Neural cell (in vitro differentiated cells): ENCODE results near the gene LPAR6. TPM values are rescaled to one million over a fixed set of nuclear protein-coding genes. Genes with fewer than 3 reads are reported as not detected.

ENCODE experiments used
- H2AFZ ChIP-seq: fragments of 200-600, 300-800 bp; sonication (generic), shearing (Covaris generic); 2 replicates; pipeline ENCODE4 v1.6.0; 2014; ENCODE audit warnings: low read depth, mild to moderate bottlenecking, antibody characterized with exemption, low read length, moderate library complexity
- H3F3A ChIP-seq: fragments of 200-600 bp; shearing (Covaris generic); 2 replicates; pipeline ENCODE4 v1.6.1; 2016; ENCODE audit warnings: mild to moderate bottlenecking, moderate library complexity, mixed read lengths, antibody characterized with exemption, low read length; ENCODE audit not compliant: insufficient read depth, poor library complexity, severe bottlenecking
- H3K27ac ChIP-seq: fragments of 200-600, 300-800 bp; sonication (generic), shearing (Covaris generic); 2 replicates; pipeline ENCODE4 v1.5.1; 2014; ENCODE audit warnings: mild to moderate bottlenecking, low read length, moderate library complexity
- H3K27me3 ChIP-seq: fragments of 300-800, 200-600 bp; sonication (generic), shearing (Covaris generic); 2 replicates; pipeline ENCODE4 v1.6.0; 2014; ENCODE audit warnings: mild to moderate bottlenecking, low read depth, low read length, moderate library complexity; ENCODE audit not compliant: insufficient read depth
- H3K36me3 ChIP-seq: fragments of 300-800, 200-600 bp; sonication (generic), shearing (Covaris generic); 2 replicates; pipeline ENCODE4 v1.5.1; 2014; ENCODE audit warnings: mild to moderate bottlenecking, antibody characterized with exemption, low read length, moderate library complexity; ENCODE audit not compliant: insufficient read depth
- H3K4me2 ChIP-seq: fragments of 300-800, 200-600 bp; sonication (generic), shearing (Covaris generic); 2 replicates; pipeline ENCODE4 v1.6.0; 2014; ENCODE audit warnings: mild to moderate bottlenecking, low read length
- H3K4me3 ChIP-seq: fragments of 300-800, 200-600 bp; sonication (generic), shearing (Covaris generic); 2 replicates; pipeline ENCODE4 v1.5.1; 2014; ENCODE audit warnings: mild to moderate bottlenecking, low read length, moderate library complexity
- H3K79me2 ChIP-seq: fragments of 200-600 bp; shearing (Covaris generic); replicated peaks from 2 replicates; pipeline ENCODE4 v1.6.0; 2014; ENCODE audit warnings: mild to moderate bottlenecking, low read length, moderate library complexity; ENCODE audit not compliant: insufficient read depth
- H3K9ac ChIP-seq: fragments of 300-800, 200-600 bp; sonication (generic), shearing (Covaris generic); 2 replicates; pipeline ENCODE4 v1.6.1; 2016; ENCODE audit warnings: mild to moderate bottlenecking, low read length, mixed read lengths
- H3K9me2 ChIP-seq: fragments of 200-600 bp; shearing (Covaris generic); 2 replicates; pipeline ENCODE4 v1.6.1; 2016; ENCODE audit warnings: mild to moderate bottlenecking, low read length, mixed read lengths; ENCODE audit not compliant: insufficient read depth
- H3K9me3 ChIP-seq: fragments of 200-600, 300-800 bp; sonication (generic), shearing (Covaris generic); 2 replicates; pipeline ENCODE4 v1.6.1; 2016; ENCODE audit warnings: mild to moderate bottlenecking, mixed run types, low read length, moderate library complexity, mixed read lengths
- H4K20me1 ChIP-seq: fragments of 200-600 bp; shearing (Covaris generic); 2 replicates; pipeline ENCODE4 v1.6.1; 2016; ENCODE audit warnings: mild to moderate bottlenecking, mixed run types; ENCODE audit not compliant: insufficient read depth
- CTCF ChIP-seq: fragments of 450-650 bp; IDR thresholded peaks from 2 replicates; pipeline ENCODE4 v1.5.1; 2014; ENCODE audit warnings: antibody characterized with exemption, mild to moderate bottlenecking, moderate library complexity; ENCODE audit not compliant: poor library complexity, severe bottlenecking
- EP300 ChIP-seq: fragments of 450-650 bp; conservative IDR thresholded peaks from 2 replicates; pipeline ENCODE4 v1.6.1; 2014; ENCODE audit warnings: antibody characterized with exemption, mild to moderate bottlenecking, moderate library complexity; ENCODE audit not compliant: poor library complexity, severe bottlenecking
- EZH2 ChIP-seq: fragments of 200-600, 300-800 bp; shearing (Covaris generic), sonication (generic); IDR thresholded peaks from 2 replicates; pipeline ENCODE4 v1.6.1; 2014; ENCODE audit warnings: antibody characterized with exemption, low read length, borderline replicate concordance, mild to moderate bottlenecking; ENCODE audit not compliant: insufficient read depth, poor library complexity, severe bottlenecking
- MXI1 ChIP-seq: fragments of 450-650 bp; conservative IDR thresholded peaks from 2 replicates; pipeline ENCODE4 v1.6.1; 2014; ENCODE audit warnings: antibody characterized with exemption, mild to moderate bottlenecking; ENCODE audit not compliant: poor library complexity, severe bottlenecking
- POLR2AphosphoS5 ChIP-seq: IDR thresholded peaks from 2 replicates; pipeline ENCODE4 v1.6.1; 2012
- RAD21 ChIP-seq: fragments of 450-650 bp; conservative IDR thresholded peaks from 2 replicates; pipeline ENCODE4 v1.6.1; 2014; ENCODE audit warnings: antibody characterized with exemption, mild to moderate bottlenecking, moderate library complexity
- REST ChIP-seq: IDR thresholded peaks from 2 replicates; pipeline ENCODE4 v1.6.1; 2012; ENCODE audit warnings: borderline replicate concordance
- SMC3 ChIP-seq: fragments of 450-650 bp; conservative IDR thresholded peaks from 2 replicates; pipeline ENCODE4 v1.6.1; 2014; ENCODE audit warnings: antibody characterized with exemption, mild to moderate bottlenecking, moderate library complexity; ENCODE audit not compliant: poor library complexity
- TAF1 ChIP-seq: IDR thresholded peaks from 2 replicates; pipeline ENCODE4 v1.6.1; 2012; ENCODE audit warnings: low read depth
- polyA plus RNA-seq: library from polyadenylated mRNA; depleted of rRNA; stranded (reverse); fragments of >200 nt; gene quantifications from 2 replicates; pipeline ENCODE4 v1.2.3, GENCODE V29; 2014

LPAR6 gene
- polyA plus RNA-seq, 1 donor from 2014 or later: not detected

GRCh38 chr13:48405875-48406274, 7.0 kb downstream of the LPAR6 start:
- no peak for TF ChIP-seq RAD21
- TF ChIP-seq REST: no peak
- TF ChIP-seq POLR2AphosphoS5: no peak
- TF ChIP-seq TAF1: no peak

GRCh38 chr13:48404952-48405351, 8.0 kb downstream of the LPAR6 start:
- TF ChIP-seq RAD21 (no peak), POLR2AphosphoS5 (no peak), MXI1 (no peak), TAF1 (no peak), CTCF (no peak), EZH2 (no peak)
- H3K4me3 ChIP-seq: no peak overlapping the region
- no peaks in the 10 kb centered on the region for H3F3A ChIP-seq
- H3K27me3 ChIP-seq: no peaks in the 10 kb centered on the region
- no peaks in the 10 kb centered on the region for H3K36me3 ChIP-seq
- H3K9ac ChIP-seq: no peak overlapping the region
- no peaks in the 10 kb centered on the region for H4K20me1 ChIP-seq
- H3K9me3 ChIP-seq: no peaks in the 10 kb centered on the region
- no peak overlapping the region for H3K27ac ChIP-seq
- no peaks in the 10 kb centered on the region for H3K79me2 ChIP-seq
- H3K9me2 ChIP-seq: no peaks in the 10 kb centered on the region
- H3K4me2 ChIP-seq: no peak overlapping the region
- H2AFZ ChIP-seq: no peak overlapping the region

More at GRCh38 chr13:48405875-48406274, 7.0 kb downstream of the LPAR6 start:
- no peaks in the 10 kb centered on the region for H3K9me2 ChIP-seq
- no peaks in the 10 kb centered on the region for H3K9me3 ChIP-seq
- H3F3A ChIP-seq: no peaks in the 10 kb centered on the region
- H3K36me3 ChIP-seq: no peaks in the 10 kb centered on the region
- no peaks in the 10 kb centered on the region for H3K79me2 ChIP-seq
- H3K4me2 ChIP-seq: no peak overlapping the region
- no peaks in the 10 kb centered on the region for H4K20me1 ChIP-seq
- H3K27ac ChIP-seq: no peak overlapping the region
- no peak overlapping the region for H3K9ac ChIP-seq
- no peaks in the 10 kb centered on the region for H3K27me3 ChIP-seq
- H2AFZ ChIP-seq: no peak overlapping the region
- H3K4me3 ChIP-seq: no peak overlapping the region

- Histone ChIP-seq H3K36me3 (no peaks in the 10 kb centered on the region), H3K4me2 (no peak overlapping the region), H2AFZ (no peak overlapping the region), H3F3A (no peaks in the 10 kb centered on the region), H3K27ac (no peak overlapping the region), H3K27me3 (no peaks in the 10 kb centered on the region), H3K9me2 (no peaks in the 10 kb centered on the region), H3K9me3 (no peaks in the 10 kb centered on the region), H4K20me1 (no peaks in the 10 kb centered on the region), H3K4me3 (no peak overlapping the region), H3K79me2 (no peaks in the 10 kb centered on the region), H3K9ac (no peak overlapping the region)
- TF ChIP-seq TAF1 (no peak), POLR2AphosphoS5 (no peak), EZH2 (no peak), RAD21 (no peak), CTCF (no peak), MXI1 (no peak), EP300 (no peak), REST (no peak), SMC3 (no peak)
Observed at GRCh38 chr13:48403913-48404312, 9.0 kb downstream of the LPAR6 start.
